Frontal cortex (tissue), 4 donors: Measurements from ENCODE around the gene HOXC11. TPM values are rescaled to one million over a fixed set of nuclear protein-coding genes. Genes with fewer than 3 reads are reported as not detected.

ENCODE experiments used
- DNase-seq, 2 donors: peaks; one replicate each; pipeline ENCODE4 v3.0.0; 2012; ENCODE audit warnings: low spot score in 2 of 2
- FAIRE-seq: peaks from 2 replicates; lab custom pipeline; 2012; peaks lifted over from hg19 to GRCh38; lab: Jason Lieb, UNC
- total RNA-seq: library from RNA; depleted of rRNA; stranded (reverse); fragments of >200 nt; gene quantifications from one replicate; pipeline ENCODE4 v1.2.3, GENCODE V29; 2014
- donor health status: control.
- donor health status: control.
- donor health status: control.

HOXC11 gene
- not detected for total RNA-seq

GRCh38 chr12:53972722-53973235 is at the start of gene HOXC11:
Gene HOXC11 (plus strand): TSS chr12:53973126. CDS start chr12:53973242, 116 bp downstream.
- no peak for FAIRE-seq
- no peak for DNase-seq

- DNase-seq (no peak), FAIRE-seq (no peak)
These were observed 48.2 kb upstream of the HOXC11 start for GRCh38 chr12:53924521-53925405.

GRCh38 chr12:53927220-53928029 is 45.5 kb upstream of the HOXC11 start:
- FAIRE-seq, result no peak

GRCh38 chr12:53928054-53928835 is 44.7 kb upstream of the HOXC11 start:
- DNase-seq, result no peak
- no peak for FAIRE-seq

More at GRCh38 chr12:53927220-53928029, 45.5 kb upstream of the HOXC11 start:
- DNase-seq, result no peak

GRCh38 chr12:53929527-53929926 is 43.4 kb upstream of the HOXC11 start:
- FAIRE-seq, result no peak
- DNase-seq, result no peak

- no peak for DNase-seq
- no peak for FAIRE-seq
These were observed 42.2 kb upstream of the HOXC11 start for GRCh38 chr12:53930591-53931255.

- DNase-seq (no peak), FAIRE-seq (no peak)
These were observed 40.9 kb upstream of the HOXC11 start for GRCh38 chr12:53931844-53932581.

GRCh38 chr12:53932915-53933314 is 40.0 kb upstream of the HOXC11 start:
- FAIRE-seq, result no peak

GRCh38 chr12:53935383-53936341 is 37.3 kb upstream of the HOXC11 start:
- no peak for FAIRE-seq
- no peak for DNase-seq

More at GRCh38 chr12:53932915-53933314, 40.0 kb upstream of the HOXC11 start:
- DNase-seq, result no peak

GRCh38 chr12:53937099-53937498 is 35.8 kb upstream of the HOXC11 start:
- no peak for DNase-seq
- FAIRE-seq, result no peak

GRCh38 chr12:53937596-53938325 is 35.2 kb upstream of the HOXC11 start:
- FAIRE-seq (no peak), DNase-seq (no peak)

GRCh38 chr12:53938326-53939140 is 34.4 kb upstream of the HOXC11 start, which contains the start of gene HOXC13:
Gene HOXC13 (plus strand): TSS chr12:53938831. CDS start chr12:53938907, 76 bp downstream.
- no peak for DNase-seq
- FAIRE-seq, result no peak

- no peak for FAIRE-seq
- DNase-seq, result no peak
These were observed 33.5 kb upstream of the HOXC11 start for GRCh38 chr12:53939141-53940108.

- FAIRE-seq (no peak), DNase-seq (no peak)
These were observed 32.4 kb upstream of the HOXC11 start for GRCh38 chr12:53940443-53941014.
